Suprapubic skin (tissue), 4 donors: ENCODE results near the gene PANK4. TPM values are rescaled to one million over a fixed set of nuclear protein-coding genes. Genes with fewer than 3 reads are reported as not detected.

ENCODE experiments used
- DNase-seq, 2 donors: peaks; one replicate each; pipeline ENCODE4 v3.0.0-alpha.2; 2019; ENCODE audit warnings: low spot score in 2 of 2
- H3K27ac ChIP-seq: fragments of 200-600 bp; sonication (generic); one replicate; pipeline ENCODE4 v1.5.1; 2019
- H3K27me3 ChIP-seq: fragments of 200-600 bp; sonication (generic); one replicate; pipeline ENCODE4 v1.5.1; 2019
- H3K36me3 ChIP-seq: fragments of 200-600 bp; sonication (generic); one replicate; pipeline ENCODE4 v1.5.1; 2019
- H3K4me1 ChIP-seq: fragments of 200-600 bp; sonication (generic); one replicate; pipeline ENCODE4 v1.5.1; 2019
- H3K4me3 ChIP-seq: fragments of 200-600 bp; sonication (generic); one replicate; pipeline ENCODE4 v1.5.1; 2019; ENCODE audit warnings: mild to moderate bottlenecking
- H3K9me3 ChIP-seq: fragments of 200-600 bp; sonication (generic); one replicate; pipeline ENCODE4 v1.5.1; 2019
- EP300 ChIP-seq: sonication (generic); formaldehyde crosslinking; IDR thresholded peaks from one replicate; pipeline ENCODE4 v1.6.1; 2017; ENCODE audit warnings: antibody characterized with exemption
- POLR2A ChIP-seq, 2 donors: fragments of 450-650 bp; IDR thresholded peaks; one replicate each; pipeline ENCODE4 v1.6.1; 2017; ENCODE audit warnings: antibody characterized with exemption in 2 of 2, mild to moderate bottlenecking in 2 of 2, moderate library complexity in 2 of 2
- POLR2AphosphoS5 ChIP-seq, 3 donors: sonication (generic); formaldehyde crosslinking; IDR thresholded peaks; one replicate each; pipeline ENCODE4 v1.6.1; 2017; ENCODE audit warnings: antibody characterized with exemption in 3 of 3
- WGBS: methylation state at CpG from one replicate; pipeline ENCODE4 v1.1.5; 2018; 5-methylcytosine and 5-hydroxymethylcytosine counted together
- total RNA-seq, 4 donors: library from RNA; depleted of rRNA; stranded (reverse); fragments of >200 nt; gene quantifications; one replicate each; pipeline ENCODE4 v1.1.0, GENCODE V29; 2016
- TF ChIP-seq, protein P1 (sequence below), 2 donors: fragments of 200-600 bp in 1 of 2; fragments of 450-650 bp in 1 of 2; sonication (generic) in 1 of 2; IDR thresholded peaks; one replicate each; pipeline ENCODE4 v1.5.1; 2016 to 2019; ENCODE audit warnings: antibody characterized with exemption in 2 of 2, mild to moderate bottlenecking in 1 of 2, moderate library complexity in 1 of 2

Gene PANK4
- total RNA-seq, 4 donors from 2014 or later: 17.7 to 36.0 (median 29.7) TPM

DNA sequence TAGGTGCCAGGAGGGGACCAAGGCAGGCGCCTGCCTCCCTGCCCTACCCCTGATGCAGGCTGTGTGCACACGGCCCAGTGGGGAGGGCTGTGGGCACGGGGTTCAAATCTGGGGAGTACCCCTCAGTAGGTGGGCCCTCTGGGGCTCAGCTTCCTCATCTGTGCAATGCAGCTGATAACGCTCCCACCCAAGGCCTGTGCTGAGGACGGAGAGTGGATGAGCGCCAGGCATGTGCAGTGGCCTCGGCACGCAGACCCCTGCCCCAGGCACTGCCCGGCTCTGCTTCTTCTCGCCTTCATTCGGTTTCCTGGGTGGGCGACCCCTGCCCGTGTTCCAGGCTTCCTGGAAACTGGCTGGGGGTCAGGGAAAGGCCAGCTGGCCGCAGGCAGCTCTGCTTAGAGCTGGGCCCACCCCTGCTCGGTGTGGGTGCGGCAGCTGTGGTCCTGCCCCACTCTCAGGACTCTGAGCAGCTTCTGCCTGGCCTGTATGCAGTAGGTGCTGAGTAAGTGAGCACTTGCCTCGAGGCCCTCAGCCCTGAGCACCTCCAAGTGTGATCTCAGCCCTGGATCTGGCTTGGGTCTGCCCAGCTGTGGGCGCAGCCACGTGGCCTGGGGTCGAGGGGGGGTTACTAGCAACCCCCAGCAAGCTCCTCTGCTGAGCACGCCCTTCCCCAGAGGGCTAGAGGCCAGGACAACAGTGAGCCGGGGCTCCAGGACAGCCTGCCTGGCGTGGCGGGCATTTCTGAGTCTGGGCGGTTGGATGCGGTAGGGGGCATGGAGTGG, 17.9 kb upstream of the PANK4 start:
- Histone ChIP-seq H3K9me3 (no peaks in the 10 kb centered on the region), H3K27me3 (peaks cover 15% of the 10 kb centered on the region), H3K27ac (no peak overlapping the region), H3K4me3 (no peak overlapping the region), H3K4me1 (peaks cover 78% of the 10 kb centered on the region), H3K36me3 (no peaks in the 10 kb centered on the region)
- no peak for TF ChIP-seq POLR2A (IDR thresholded peaks at IDR 0.05)
- TF ChIP-seq, protein P1, sequence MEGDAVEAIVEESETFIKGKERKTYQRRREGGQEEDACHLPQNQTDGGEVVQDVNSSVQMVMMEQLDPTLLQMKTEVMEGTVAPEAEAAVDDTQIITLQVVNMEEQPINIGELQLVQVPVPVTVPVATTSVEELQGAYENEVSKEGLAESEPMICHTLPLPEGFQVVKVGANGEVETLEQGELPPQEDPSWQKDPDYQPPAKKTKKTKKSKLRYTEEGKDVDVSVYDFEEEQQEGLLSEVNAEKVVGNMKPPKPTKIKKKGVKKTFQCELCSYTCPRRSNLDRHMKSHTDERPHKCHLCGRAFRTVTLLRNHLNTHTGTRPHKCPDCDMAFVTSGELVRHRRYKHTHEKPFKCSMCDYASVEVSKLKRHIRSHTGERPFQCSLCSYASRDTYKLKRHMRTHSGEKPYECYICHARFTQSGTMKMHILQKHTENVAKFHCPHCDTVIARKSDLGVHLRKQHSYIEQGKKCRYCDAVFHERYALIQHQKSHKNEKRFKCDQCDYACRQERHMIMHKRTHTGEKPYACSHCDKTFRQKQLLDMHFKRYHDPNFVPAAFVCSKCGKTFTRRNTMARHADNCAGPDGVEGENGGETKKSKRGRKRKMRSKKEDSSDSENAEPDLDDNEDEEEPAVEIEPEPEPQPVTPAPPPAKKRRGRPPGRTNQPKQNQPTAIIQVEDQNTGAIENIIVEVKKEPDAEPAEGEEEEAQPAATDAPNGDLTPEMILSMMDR (IDR thresholded peaks at IDR 0.05): no peak
- no peak for TF ChIP-seq POLR2AphosphoS5 (IDR thresholded peaks at IDR 0.05)
- TF ChIP-seq EP300: no peak
- WGBS: 54% methylated on average over 7 of the region's 26 CpGs
- no peak for DNase-seq

DNA sequence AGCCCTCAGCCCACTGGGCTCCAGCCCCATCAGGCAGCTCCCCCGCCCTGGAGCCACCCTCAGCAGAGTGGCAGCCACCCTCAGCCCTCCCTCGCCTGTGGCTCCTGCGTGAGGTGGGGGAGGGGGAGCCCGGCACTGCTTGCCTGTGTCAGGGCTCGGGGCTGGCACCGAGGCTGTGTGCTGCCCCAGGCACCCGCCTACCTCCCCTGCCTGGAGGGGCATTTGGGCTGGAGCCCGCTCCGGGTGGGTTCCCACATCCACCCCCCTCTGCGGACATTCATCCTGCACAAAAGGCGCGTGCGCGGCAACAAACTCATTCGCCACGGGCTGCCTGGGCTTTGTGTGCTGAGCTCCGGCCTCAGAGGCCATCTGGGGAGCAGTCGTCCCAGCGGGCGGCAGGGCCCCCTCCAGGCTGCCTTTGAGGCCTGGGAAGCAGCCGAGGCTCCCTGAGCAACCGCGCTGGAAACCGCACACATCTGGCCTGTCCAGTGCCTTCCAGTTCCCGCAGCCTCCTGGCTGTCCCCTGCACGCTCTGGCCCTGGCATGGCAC, 17.2 kb upstream of the PANK4 start:
- H3K4me3 ChIP-seq: no peak overlapping the region
- 19% methylated on average over 13 of the region's 26 CpGs for WGBS
- peaks cover 71% of the 10 kb centered on the region for H3K4me1 ChIP-seq

DNA sequence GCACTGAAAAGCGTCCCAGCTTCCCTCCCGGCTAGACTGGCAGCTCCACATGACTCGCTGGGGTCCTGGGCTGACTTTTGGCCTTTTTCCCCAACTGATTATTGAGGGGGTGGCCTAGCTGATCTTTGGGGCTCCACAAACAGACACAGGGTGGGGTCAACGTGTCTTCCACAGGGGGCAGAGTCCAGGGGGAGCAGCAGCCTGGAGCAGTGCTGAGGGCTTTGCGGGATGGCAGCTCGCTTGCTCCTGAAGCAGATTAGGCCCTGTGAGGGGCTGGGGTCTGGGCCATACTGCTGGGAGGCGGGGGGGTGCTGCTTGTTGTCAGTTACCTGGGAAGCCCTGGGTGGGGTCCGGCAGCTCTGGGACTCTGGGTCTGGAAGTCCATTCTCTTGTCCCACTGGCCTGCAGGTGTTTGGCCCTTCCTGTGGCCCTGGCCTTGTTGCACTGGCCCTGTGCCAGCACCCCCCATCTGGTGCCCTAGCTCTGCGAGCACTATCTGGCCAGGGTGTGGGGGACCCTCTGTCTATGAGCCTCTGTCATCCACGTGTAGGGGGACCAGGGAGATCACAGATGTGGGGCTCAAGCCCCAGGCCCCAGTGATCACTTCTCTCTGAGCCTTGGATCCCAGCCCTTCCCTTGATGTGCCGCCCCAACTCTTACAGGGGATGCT, 16.0 kb upstream of the PANK4 start:
- Histone ChIP-seq H3K36me3 (no peaks in the 10 kb centered on the region), H3K27ac (no peak overlapping the region), H3K27me3 (peaks cover 15% of the 10 kb centered on the region), H3K4me3 (no peak overlapping the region), H3K9me3 (no peaks in the 10 kb centered on the region), H3K4me1 (peaks cover 59% of the 10 kb centered on the region)
- no peak for TF ChIP-seq POLR2A (IDR thresholded peaks at IDR 0.05)
- TF ChIP-seq, protein P1 (IDR thresholded peaks at IDR 0.05): no peak
- TF ChIP-seq POLR2AphosphoS5 (IDR thresholded peaks at IDR 0.05): no peak
- TF ChIP-seq EP300: no peak
- DNase-seq: no peak
- WGBS: 72% methylated on average over 3 of the region's 11 CpGs

More for the DNA sequence above, 17.2 kb upstream of the PANK4 start:
- TF ChIP-seq POLR2AphosphoS5 (IDR thresholded peaks at IDR 0.05): no peak
- no peak for TF ChIP-seq POLR2A (IDR thresholded peaks at IDR 0.05)
- TF ChIP-seq, protein P1 (IDR thresholded peaks at IDR 0.05): no peak
- TF ChIP-seq EP300: no peak
- no peak for DNase-seq
- Histone ChIP-seq H3K9me3 (no peaks in the 10 kb centered on the region), H3K27ac (no peak overlapping the region), H3K27me3 (peaks cover 15% of the 10 kb centered on the region), H3K36me3 (no peaks in the 10 kb centered on the region)

DNA sequence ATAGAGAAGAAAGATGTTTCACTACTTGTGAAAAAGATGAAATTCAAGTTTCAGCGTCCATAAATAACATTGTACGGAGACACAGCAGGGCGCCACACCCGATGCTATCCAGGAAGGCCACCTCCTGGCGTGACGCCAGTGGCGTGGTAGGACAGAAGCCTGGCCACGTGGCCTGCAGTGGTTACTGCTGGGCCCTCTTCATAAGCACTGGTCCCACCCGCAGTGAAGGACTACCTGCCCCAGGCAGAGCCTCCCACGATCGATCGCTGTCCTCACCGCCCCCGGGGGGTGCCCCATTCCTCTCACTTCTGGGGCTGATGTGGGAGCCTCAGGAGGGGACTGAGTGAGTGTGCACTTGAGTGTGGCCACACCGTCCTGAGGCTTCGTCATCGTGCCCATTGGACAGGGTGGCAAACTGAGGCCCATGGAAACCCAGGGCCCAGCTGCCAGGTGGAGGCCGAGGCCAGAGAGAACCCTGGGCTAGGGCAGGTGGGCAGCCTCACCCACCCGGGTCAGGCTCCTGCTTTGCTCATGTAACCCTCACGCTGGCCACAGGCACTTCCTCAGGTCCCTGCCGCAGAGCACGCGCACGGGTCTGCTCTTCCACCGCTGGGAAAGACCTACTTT, 15.3 kb upstream of the PANK4 start:
- Histone ChIP-seq H3K27me3 (peaks cover 15% of the 10 kb centered on the region), H3K9me3 (no peaks in the 10 kb centered on the region), H3K36me3 (no peaks in the 10 kb centered on the region), H3K4me1 (peaks cover 53% of the 10 kb centered on the region), H3K27ac (no peak overlapping the region), H3K4me3 (no peak overlapping the region)
- 59% methylated on average over 15 of the region's 25 CpGs for WGBS
- TF ChIP-seq POLR2A (IDR thresholded peaks at IDR 0.05) (no peak), EP300 (no peak), POLR2AphosphoS5 (IDR thresholded peaks at IDR 0.05) (no peak)
- TF ChIP-seq, protein P1 (IDR thresholded peaks at IDR 0.05): no peak
- DNase-seq: no peak
